ENCODE data around the gene LHFPL2. TPM values are rescaled to one million over a fixed set of nuclear protein-coding genes. Genes with fewer than 3 reads are reported as not detected.

Gene LHFPL2
- total and polyA plus RNA-seq, 2 experiments from 2014 or later = 10.6 to 50.8 TPM

GRCh38 chr5:78613151-78613533 lies 35.4 kb downstream of the LHFPL2 start (continued):
- TF ChIP-seq ZNF462 (CRISPR knock-in tag; IDR thresholded peaks at IDR 0.05) = no peak
- TF ChIP-seq EZH2 (IDR thresholded peaks at IDR 0.05; ENCODE audit: low read depth, unreplicated experiment) = no peak
- no peak for TF ChIP-seq REST (IDR thresholded peaks at IDR 0.05; ENCODE audit: unreplicated experiment)
- no peak for TF ChIP-seq CREB1 (CRISPR knock-in tag; IDR thresholded peaks at IDR 0.05; ENCODE audit: low read depth)
- TF ChIP-seq STAT1 (IDR thresholded peaks at IDR 0.05; ENCODE audit: unreplicated experiment) = no peak
- TF ChIP-seq JUNB (IDR thresholded peaks at IDR 0.05; ENCODE audit: unreplicated experiment) = no peak
